ENCODE data around the gene CDH22.

CDH22 gene

DNA sequence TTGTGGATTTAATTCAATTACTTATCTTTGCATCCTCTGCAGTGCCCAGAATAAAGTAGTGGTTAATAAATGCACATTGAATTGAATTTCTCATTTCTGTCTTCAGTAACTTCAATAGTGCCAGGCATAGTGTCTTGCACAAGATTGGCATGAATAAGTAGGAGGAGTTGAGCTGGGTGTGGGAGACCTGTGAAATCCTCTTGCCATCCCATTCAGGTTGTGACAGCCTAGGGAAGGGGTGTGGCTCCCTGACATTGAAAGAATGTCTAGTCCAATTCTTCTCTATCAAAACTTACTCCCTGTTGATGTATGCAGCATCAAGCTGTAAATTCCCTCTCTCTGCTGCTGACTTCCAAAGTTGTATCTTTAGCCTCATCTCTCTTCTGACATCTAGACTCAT is 73.2 kb downstream of the CDH22 start:
- no peak for DNase-seq

DNA sequence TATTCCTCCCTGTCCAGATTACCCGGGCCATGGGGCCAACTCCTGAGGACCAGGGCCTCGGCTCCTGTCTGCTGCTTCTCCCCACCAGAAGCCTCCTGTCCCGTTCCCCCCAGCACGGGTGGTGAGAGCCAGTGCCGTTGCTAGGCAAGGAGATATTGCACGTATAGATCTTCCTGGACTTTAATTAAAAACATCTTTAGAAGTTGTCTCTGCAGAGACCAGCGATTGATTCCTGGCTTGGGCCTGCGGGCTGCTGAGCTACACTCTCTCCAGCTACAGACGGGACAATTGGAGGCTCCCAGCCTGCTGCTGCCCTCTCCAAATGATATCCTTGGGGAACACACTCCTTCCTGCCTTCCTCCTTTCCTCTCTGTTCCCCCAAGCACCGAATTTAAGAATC is 74.6 kb downstream of the CDH22 start:
- no peak for DNase-seq

DNA sequence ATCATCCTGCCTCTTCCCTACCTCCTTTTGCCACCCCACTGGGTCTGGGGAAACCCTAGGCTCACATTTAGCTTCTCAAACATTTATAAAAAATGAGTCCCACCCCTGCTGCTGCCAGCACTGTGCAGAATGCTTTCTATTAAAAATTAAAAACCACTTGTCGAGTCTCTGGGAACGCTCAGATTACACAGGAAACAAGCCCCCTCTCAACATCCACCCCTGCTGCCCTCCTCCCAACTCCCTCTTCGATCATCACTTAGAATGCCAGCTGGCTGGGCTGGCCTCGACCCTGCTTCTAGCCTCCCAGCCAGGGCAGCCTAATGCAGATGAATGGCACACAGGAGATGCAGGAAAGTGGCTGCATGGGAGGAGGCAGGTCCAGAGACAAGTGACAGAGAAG is 75.8 kb downstream of the CDH22 start:
- no peak for DNase-seq

DNA sequence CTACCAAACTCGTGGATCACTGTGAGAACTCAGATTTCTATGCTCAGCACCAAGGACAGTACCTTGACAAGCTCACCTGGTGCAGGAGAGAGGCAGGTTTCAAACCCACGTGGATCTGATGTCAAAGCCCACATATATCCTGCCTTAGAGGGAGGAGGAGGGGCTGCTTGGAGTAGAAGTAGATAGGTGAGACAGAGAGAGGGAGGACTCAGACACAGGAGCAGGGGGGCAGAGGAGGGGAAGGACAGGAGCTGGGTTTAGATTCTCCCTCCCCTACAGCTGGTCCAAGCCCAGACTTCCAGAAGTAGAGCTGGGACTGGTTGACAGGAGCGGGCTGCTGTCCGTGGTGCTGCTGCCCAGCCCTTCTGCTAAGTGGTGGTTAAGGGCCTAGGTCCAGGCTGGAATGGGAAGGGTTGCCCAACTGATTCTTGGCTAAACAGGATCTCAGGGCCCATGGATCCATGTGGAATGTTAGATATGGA is 77.5 kb downstream of the CDH22 start:
- no peak for DNase-seq

DNA sequence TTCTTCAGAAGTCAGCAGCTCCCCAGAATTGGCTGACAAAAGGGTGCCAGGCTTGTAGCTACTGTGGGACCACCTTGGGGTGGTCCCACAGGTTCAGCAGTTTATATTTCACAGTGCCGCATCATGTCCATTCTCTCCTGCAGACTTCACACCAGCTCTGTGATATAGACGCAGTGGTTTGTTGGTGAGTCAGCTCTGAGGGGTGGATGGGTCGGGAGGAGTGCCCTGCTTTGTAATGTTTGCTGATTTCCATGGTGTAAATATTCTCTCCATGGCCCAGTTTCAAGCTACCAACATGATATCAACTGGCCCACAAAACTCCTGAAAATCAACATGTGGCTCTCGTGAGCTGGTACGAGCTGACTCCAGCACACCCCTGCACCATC is 78.2 kb downstream of the CDH22 start:
- no peak for DNase-seq

DNA sequence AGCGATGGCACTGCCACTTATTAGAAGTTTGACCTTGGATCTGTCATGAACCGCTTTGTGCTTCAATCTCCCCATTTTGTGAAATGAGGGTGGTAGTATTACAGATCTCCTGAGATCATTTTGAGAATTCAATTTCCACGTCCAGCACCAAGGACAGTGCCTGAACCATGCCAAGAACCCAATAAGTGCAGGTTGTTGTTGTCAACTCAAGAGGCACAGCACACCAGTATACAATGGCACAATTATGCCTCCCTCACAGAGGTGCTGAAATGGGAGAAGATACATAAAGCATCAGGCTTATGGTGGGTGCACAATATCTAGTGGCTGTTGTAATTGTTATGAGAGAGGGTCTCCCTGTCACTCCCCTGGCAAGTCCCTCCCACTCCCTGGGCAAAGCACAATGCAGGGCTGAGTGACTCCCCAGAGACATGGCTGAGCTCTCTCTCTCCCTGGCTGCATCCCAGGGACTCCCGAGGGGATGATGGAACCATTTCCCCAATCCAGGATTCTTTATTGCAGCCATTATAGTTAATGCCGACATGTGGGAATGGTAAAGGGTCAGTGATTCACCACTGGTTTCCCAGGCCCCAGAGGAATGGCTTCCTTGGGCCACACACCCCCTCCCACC is 78.7 kb downstream of the CDH22 start:
- no peak for DNase-seq

DNA sequence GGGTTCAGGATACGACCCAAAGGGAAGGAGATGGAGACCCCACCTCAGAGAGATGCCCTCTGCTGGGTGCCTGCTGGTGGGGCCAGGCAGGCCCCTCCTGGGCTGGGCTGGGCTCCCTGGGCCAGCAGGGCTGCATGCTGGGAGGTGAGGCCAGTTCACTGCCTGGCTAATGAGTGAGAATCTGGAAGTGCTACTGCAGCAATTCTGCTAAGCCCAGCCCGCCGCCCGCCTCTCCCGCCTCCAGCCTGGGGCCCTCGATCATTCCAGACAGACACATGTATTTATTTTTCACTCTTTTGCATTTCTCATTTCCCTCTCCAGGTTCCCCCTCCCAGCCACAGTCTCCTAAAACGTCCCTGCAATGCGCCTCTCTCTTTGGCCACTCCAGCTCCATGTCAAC is 79.6 kb downstream of the CDH22 start:
- no peak for DNase-seq

DNA sequence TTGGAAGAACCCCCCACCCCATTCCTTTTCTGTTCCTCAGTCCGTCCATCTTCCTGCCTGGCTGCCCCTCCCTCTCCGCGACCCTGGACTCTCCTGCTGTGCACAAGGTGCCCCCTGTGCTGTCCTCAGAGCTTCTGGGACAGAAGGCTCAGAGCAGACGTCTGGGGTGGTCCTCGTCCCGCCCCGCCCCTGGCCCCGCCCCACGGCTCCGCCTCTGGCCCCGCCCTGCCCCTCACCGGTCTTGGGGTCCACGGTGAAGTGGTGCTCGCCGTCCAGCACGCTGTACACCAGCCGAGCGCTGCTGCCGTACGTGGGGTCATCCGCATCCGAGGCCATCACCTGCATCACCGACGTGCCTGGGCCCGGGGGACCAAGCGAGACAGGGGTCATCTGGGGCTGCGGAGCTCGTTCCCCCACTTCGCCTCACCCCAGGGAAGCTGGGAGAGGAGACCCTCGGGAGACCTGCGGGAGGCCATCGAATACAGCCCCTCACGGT is 81.0 kb downstream of the CDH22 start:
- no peak for DNase-seq

DNA sequence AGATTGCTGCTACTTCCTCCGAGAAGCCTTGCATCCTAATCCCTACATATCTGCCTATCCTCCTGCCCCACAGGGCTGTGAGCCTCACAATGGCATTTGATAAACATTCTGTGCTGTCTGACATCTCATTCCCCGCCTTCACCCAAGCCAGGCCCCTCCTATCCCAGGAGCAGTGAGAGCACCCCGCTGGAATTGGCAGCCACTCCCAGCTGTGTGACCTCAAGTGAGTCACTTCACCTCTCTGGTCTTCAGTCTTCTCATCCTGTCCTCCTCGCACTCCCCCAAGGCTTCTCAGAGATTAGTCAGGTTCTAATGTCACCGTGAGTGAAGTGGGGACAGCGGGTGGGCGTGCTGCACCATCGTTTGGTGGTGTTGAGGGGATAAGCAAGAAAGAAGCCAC is 81.7 kb downstream of the CDH22 start:
- DNase-seq = no peak

DNA sequence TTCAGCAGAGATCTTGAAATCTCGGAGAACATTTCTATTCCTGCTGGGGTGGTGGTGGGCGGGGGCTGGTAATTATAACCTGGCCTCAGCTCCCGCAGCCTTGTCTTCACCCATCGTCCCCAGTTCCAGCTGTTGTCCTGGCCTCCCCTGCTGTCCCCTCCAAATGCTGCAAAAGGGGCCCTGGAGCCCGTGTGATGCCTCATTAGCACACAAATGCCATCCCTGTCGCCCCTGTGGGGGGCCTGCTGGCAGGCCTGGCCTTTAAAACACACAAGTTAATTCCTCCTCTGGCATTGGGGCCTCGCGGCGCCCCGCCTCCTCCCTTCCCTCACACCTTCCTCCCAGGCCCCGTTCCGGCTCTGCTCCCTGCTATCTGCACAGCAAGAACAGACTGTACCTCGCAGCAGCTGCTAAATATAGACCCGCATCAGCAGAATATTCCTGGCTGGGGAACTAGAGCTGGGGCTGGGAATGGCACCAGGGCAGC is 85.7 kb downstream of the CDH22 start:
- peak; percentile 28 for DNase-seq

DNA sequence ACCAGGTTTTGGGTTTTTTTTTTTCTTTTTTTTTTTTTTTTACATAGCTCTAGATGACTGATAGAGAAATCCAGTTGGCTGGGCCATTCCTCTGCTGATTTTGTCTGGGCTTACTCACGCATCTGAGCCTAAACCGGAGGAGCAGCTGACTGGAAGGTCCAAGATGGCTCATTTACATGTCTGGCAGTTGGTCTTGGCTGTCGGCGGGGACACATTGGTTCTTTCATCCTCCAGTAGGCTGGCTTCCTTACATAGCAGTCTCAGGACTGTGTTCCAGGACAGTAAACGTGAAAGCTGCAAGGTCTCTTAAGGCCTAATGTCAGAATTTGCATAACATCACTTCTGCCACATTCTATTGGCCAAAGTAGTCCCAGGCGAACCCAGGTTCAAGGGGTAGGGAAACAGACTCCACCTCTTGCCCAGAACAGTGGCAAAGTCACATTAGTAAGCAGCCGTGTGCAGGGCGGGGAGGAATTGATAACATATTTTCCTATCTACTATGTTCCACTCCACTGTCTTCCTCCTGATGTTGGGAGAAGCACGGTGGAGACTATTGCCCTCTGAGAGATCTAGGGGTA is 87.0 kb downstream of the CDH22 start:
- DNase-seq = peak; percentile 19

DNA sequence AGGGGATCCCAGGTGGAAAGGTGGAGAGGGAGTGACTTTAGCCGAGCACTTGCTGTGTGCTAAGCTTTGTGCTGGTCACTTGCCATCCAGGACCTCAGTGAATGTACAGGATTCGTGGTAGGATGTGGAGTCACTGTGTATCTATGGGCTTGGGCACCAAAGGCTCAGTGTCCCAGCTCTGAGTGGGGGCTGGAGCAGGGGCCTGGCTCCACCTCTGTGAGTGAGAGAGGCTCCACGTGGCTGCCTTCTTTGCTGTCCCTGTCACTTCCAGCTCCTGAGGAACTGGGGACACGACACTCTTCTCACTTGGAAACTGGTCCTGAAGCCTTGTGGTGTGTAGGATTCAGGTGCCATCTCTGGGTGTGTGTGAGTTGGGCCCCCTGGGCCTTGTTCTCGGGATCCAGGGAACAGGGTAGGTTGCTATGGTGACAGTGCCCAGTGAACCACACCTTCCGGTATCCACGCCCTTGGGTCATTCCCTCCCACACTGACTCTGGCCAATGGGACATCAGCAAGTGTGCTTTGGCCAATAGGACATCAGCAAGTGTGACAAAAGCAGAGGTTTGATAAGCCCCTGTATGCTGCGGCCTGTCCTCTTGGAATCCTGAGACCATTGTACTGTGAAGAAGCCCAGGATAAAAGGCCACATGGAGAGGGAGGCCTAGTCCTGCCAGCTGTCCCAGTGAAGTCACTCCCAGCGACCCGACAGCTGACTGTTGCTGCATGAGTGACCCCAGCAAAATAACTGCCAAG is 87.7 kb downstream of the CDH22 start:
- peak; percentile 97 for DNase-seq

DNA sequence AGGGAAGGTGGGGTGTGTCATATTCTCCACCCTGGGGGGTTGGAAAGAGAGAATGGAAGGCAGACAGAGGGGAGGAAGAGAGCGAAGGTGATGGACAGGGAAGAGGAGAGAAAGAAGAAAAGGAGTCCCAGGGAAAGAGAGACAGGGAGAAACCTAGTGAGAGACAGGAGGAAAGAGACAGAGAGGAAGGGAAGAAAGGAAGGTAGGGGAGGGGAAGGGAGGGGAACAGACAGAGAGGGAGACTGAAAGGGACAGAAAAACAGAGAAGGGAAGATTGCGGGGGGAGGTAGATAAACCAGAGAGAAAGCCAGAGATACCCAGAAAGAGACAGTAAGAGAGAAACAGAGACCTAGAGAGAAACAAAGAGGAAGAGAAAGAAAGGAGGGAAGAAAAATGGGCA is 88.4 kb downstream of the CDH22 start:
- no peak for DNase-seq

DNA sequence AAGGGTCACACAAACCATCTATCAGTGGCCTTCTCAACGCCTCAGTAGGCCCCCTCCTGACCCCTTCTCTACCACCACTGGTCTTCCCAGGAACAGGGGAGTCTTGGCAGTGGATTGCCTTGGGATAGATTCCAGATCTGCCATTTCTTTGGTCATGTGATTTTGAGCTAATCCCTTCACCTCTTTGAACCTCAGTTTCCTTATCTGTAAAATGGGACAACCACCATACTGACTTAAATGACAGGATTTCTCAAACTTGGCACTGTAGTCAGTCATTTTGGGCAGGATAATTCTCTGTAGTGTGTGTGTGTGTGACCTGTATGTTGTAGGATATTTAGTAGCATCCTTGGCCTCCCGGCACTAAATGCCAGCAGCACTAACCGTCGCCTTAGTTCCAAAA is 89.1 kb downstream of the CDH22 start:
- no peak for DNase-seq

DNA sequence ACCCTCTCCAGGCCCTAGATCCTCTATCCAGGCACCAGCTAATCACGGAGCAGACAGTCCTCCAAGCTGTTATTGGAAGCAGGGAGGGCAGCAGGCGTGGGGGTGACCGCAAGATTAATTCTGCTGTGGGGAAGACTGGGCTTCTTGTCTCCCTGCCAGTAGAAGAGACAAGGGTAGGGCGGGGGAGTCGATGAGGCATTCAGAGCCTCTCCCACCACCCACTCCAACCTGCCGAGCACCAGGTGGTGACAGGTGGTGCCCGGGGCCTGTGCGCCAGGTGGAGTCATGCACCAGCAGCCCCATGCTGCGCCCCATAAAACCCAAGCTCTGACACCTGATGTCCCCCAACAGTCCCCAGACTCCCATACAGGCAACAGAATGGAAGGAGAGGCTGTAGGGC is 89.6 kb downstream of the CDH22 start:
- peak; percentile 92 for DNase-seq

DNA sequence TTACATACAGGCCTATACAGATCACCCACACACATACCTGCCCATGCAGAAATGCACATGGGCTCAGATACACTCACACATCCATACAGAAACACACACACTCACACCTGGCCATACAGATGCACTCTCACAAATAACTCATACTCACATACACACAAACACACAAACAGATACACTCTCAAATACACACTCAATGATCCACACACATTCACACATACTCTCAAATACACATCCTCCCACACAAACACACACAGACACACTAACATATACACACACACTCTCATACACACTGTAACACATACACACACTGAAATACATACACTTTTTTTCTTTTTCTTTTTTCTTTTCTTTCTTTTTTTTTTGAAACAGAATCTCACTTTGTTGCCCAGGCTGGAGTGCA is 90.7 kb downstream of the CDH22 start:
- DNase-seq = no peak

DNA sequence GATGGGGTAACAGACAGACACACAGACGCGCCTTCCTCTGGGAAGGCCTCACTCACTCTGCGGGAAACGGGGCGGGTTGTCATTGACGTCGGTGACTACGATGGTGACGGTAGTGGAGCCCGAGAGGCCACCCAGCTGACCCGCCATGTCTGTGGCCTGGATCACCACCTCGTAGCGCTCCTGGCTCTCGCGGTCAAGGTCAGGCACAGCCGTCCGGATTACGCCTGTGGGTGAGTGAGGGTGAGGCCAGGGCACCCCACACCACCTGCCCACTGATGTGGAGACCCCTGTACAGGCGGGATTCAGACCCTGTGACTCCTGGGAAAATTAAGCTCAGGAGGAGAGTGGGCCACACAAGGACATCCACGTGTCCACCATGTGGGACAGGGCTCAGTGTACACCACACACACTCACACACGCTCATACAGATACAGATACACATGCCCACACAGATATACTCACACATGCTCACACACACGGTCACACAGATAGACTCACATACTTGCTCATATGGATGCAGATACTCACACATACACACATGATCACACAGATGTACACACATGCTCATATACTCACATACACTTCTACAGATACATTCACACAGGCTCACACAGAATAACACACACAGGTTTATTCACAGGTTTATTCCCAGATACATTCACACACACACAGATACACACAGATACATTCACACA is 91.4 kb downstream of the CDH22 start:
- no peak for DNase-seq

DNA sequence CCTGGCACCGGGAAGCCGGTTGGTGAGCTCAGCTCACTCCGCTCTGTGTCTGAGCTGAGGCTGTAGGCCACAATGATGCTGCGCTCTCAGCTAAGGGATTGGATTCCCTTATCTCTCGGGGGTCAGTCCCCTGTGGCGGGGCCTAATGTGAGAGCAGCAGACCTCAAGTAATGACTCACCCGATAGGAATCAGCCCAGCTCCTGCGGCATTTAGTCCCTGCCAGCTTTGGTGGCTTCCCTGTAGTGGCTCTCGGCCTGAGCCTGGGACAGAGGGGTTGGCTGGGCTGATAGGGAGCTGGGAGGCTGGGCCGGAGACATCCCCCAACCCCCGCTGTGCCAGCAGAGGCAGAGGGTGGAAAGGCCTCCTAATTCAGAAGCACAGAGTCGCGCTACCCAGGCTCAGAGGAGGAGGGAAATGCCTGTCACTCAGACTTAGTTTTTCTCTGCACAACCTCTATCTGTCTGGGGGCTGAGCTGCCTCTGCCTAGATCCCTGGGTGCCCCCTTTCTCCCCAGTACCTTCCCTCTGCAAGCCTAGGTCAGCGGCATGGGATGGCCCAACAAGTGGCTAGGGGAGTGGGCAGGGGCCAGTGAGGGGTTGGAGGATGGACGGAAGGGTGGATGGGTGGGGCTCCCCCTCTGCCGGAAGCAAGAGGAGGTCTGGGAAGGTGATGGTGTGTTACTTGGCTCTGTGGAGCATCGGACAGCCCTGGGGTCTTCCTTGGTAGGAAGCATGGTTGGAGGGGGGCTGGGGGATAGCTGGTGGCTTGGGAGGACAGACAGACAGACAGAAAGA is 92.2 kb downstream of the CDH22 start:
- DNase-seq = no peak

DNA sequence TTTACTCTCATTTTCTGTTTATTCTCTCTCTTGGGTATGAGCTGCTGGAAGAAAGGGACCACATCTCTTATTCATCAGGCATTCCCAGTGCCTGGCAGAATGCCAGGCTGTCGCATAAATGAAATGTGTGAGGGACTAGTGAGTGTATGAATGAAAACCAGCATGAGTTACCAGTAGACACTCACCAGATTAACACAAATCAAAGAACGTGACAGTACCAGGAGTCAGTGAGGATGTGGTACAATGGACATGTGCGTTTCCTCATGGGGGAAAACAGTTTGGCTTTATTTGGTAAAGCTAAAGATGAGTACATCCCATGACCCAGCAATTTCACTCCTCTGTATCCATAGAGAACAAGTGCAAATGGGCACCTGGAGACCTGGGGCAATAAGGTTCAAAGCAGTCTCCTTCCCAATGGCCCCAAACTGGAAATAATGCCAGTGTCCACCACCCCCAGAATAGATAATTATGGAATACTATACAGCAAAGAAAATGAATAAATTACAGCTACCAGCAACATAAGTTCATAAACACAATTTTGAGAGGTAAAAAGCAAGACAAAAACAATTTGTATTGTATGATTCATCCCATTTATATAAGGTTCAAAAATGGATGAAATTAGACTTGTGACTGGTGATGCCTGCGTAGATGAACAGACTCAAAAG is 93.3 kb downstream of the CDH22 start:
- no peak for DNase-seq

DNA sequence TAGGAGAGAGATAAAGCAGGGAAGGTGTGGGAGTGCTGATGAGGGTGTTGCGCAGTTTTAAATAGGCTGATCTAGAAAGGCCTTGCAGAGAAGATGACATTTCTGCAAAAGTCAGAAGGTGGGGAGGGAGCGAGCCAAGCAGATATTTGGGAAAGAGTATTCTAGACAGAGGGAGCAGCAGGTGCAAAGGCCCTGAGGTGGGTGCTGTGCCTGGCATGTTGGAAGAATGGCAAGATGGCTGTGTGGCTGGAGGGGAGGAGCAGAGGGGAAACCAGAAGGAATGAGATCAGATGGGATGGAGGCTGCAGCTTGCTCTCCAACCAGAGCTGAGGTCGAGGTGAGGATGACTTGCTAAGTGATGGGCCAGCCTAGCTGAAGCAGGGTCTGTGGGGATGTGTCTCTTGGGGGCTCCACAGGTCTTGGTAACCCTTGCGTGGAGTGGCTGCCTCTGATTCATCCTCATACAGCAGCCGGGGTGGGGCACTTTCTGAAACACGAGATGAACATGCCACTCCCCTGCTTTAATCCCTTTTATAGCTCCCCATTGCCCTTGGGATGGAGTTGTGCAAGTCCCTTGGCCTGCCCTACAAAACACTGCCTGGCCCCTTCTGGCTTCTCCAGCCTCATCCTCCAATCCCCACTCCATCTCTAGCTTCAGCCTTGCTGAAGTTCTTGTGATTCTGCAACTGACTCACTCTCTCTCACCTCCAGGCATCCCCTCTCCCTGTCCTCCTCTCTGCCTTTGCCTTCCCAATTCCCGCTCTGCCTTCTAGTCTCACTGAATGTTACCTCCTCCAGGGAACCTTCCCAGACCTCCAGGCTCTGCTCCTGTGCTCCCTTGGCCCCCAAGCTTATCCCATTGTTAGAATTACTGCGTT is 94.1 kb downstream of the CDH22 start:
- no peak for DNase-seq

DNA sequence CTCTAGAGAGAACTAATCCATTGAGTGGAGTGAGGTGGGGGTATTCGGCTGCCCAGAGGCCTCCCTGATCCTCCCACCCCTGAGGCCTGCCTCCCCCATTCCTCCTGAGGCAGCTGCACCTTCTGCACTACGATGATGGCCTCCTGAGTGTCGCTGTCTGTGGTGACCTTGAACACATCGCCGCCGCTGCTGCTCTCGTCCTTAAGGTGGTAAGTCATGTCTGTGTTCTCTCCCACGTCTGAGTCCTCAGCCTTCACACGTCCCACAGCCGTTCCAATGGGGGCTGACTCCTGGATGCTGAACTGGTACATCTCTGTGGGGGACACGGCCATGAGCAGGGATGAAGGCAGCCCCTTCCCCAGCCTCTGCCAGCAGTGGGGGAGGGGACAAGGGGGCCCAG is 95.4 kb downstream of the CDH22 start:
- DNase-seq = no peak

Data from NCI-H510A (cell line).